PFSK-1 (cell line): ENCODE data around the gene ATP13A5.

ENCODE experiments used
- FOXP2 ChIP-seq: optimal IDR thresholded peaks from 2 replicates; pipeline ENCODE3; 2011; ENCODE audit warnings: borderline replicate concordance, control low read depth, inconsistent platforms; ENCODE audit not compliant: insufficient read depth; ENCODE audit errors: extremely low read length, extremely low read depth
- POLR2AphosphoS5 ChIP-seq: IDR thresholded peaks from 2 replicates; pipeline ENCODE4 v1.6.1; 2012; ENCODE audit warnings: low read depth, mild to moderate bottlenecking, control low read depth, low read length, moderate library complexity
- SIN3A ChIP-seq: IDR thresholded peaks from 2 replicates; pipeline ENCODE4 v1.6.1; 2012; ENCODE audit warnings: mild to moderate bottlenecking, low read length, moderate library complexity, borderline replicate concordance; ENCODE audit not compliant: insufficient read depth
- TAF1 ChIP-seq: IDR thresholded peaks from 2 replicates; pipeline ENCODE4 v1.6.1; 2012; ENCODE audit warnings: low read length, control low read depth, borderline replicate concordance; ENCODE audit not compliant: insufficient read depth
- TF ChIP-seq, protein P1 (sequence below), 2 experiments: IDR thresholded peaks; 2 replicates each; pipeline versions ENCODE4 v1.6.1 to v1.8.0; 2011 to 2012; ENCODE audit warnings: low read depth in 2 of 2, low read length in 2 of 2, control low read depth in 1 of 2, inconsistent platforms in 1 of 2, mild to moderate bottlenecking in 1 of 2, moderate library complexity in 1 of 2; ENCODE audit not compliant: insufficient read depth in 1 of 2

The ATP13A5 gene

DNA sequence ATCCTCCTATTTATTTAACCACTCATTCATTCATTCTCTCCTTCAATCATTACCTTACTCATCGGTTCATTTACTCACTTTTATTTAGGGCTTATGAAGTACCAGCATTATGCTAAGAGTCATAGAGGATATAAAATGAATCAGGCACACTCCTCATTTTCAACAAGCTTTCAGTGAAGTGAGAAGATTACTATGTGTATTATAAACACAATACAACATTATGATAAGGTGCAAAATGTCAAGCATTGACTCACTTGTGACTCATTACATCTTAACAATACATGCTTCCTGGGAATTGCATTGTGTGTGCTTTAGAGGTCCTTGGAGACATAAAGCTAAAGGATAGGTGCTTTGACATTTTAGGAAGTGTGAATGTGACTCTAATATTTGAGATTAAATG is 77.1 kb downstream of the ATP13A5 start:
- no peak for TF ChIP-seq TAF1
- no peak for TF ChIP-seq SIN3A
- TF ChIP-seq FOXP2, result no peak
- TF ChIP-seq, protein P1, sequence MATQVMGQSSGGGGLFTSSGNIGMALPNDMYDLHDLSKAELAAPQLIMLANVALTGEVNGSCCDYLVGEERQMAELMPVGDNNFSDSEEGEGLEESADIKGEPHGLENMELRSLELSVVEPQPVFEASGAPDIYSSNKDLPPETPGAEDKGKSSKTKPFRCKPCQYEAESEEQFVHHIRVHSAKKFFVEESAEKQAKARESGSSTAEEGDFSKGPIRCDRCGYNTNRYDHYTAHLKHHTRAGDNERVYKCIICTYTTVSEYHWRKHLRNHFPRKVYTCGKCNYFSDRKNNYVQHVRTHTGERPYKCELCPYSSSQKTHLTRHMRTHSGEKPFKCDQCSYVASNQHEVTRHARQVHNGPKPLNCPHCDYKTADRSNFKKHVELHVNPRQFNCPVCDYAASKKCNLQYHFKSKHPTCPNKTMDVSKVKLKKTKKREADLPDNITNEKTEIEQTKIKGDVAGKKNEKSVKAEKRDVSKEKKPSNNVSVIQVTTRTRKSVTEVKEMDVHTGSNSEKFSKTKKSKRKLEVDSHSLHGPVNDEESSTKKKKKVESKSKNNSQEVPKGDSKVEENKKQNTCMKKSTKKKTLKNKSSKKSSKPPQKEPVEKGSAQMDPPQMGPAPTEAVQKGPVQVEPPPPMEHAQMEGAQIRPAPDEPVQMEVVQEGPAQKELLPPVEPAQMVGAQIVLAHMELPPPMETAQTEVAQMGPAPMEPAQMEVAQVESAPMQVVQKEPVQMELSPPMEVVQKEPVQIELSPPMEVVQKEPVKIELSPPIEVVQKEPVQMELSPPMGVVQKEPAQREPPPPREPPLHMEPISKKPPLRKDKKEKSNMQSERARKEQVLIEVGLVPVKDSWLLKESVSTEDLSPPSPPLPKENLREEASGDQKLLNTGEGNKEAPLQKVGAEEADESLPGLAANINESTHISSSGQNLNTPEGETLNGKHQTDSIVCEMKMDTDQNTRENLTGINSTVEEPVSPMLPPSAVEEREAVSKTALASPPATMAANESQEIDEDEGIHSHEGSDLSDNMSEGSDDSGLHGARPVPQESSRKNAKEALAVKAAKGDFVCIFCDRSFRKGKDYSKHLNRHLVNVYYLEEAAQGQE (IDR thresholded peaks at IDR 0.05; ENCODE audit: insufficient read depth in 1 of 2, low read depth in 2 of 2, low read length in 2 of 2), result no peak
- no peak for TF ChIP-seq POLR2AphosphoS5

DNA sequence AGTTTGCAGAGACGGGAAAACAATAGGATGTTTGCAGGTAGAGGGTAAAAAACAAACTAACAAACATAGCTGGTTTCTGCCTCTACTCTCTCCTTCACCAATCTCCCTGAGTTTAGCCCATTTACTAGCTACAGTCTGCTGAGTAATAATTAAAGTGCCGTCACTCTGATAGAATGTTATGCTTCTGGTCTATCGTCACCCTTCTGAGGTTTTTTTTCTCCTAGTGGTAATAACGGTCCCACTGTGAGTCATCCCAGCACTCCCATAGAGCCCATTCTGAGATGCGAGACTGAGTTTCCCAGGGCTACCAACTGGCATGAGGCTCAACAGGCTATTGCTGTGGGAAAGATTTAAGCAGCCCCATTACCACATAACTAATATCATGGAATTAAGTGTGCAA is 81.1 kb downstream of the ATP13A5 start:
- TF ChIP-seq FOXP2, result no peak
- no peak for TF ChIP-seq TAF1
- TF ChIP-seq, protein P1 (IDR thresholded peaks at IDR 0.05; ENCODE audit: insufficient read depth in 1 of 2, low read depth in 2 of 2, low read length in 2 of 2), result no peak
- TF ChIP-seq POLR2AphosphoS5, result no peak
- no peak for TF ChIP-seq SIN3A

DNA sequence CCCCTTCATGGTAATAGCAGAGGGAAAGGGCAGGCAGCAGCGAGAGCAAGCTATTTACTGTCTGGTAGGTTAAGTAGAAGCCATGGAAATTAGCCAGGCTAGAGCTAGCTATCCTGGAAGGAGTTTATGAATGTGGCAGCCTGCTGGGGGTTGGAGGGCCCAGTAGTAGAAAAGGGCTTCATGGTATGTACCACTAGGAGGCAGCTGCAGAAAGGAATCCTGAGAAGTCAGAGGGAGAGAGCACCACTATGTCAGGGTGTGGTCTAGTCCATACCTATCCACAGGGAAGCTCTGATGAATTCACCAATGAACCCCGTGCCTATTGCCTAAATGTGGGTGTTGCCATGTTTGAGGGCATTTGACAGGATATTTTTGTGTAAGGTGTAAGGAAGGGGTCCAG is 82.6 kb downstream of the ATP13A5 start:
- TF ChIP-seq SIN3A (no peak), POLR2AphosphoS5 (no peak), TAF1 (no peak), FOXP2 (no peak)
- TF ChIP-seq, protein P1 (IDR thresholded peaks at IDR 0.05; ENCODE audit: insufficient read depth in 1 of 2, low read depth in 2 of 2, low read length in 2 of 2), result no peak

DNA sequence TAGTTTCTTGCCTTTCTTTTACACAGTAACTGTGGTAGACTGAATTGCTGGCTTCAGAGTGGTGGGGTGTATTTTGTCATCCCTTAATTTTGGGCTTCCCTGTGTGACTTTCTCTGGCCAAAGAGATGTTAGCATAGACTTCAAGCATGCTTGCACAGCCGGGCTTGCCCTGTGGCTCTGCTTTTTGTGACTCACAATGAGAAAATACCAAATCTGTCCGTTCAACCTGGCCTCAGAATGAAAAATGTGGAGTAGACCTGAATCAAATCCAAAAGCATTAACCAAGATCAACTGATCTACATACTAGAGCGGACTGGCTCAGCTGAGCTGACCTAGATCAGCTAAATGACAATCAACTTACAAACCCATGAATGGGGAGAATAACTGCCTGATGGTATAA is 86.2 kb downstream of the ATP13A5 start:
- TF ChIP-seq POLR2AphosphoS5 (no peak), TAF1 (no peak), FOXP2 (no peak), SIN3A (no peak)
- TF ChIP-seq, protein P1 (IDR thresholded peaks at IDR 0.05; ENCODE audit: insufficient read depth in 1 of 2, low read depth in 2 of 2, low read length in 2 of 2), result no peak

DNA sequence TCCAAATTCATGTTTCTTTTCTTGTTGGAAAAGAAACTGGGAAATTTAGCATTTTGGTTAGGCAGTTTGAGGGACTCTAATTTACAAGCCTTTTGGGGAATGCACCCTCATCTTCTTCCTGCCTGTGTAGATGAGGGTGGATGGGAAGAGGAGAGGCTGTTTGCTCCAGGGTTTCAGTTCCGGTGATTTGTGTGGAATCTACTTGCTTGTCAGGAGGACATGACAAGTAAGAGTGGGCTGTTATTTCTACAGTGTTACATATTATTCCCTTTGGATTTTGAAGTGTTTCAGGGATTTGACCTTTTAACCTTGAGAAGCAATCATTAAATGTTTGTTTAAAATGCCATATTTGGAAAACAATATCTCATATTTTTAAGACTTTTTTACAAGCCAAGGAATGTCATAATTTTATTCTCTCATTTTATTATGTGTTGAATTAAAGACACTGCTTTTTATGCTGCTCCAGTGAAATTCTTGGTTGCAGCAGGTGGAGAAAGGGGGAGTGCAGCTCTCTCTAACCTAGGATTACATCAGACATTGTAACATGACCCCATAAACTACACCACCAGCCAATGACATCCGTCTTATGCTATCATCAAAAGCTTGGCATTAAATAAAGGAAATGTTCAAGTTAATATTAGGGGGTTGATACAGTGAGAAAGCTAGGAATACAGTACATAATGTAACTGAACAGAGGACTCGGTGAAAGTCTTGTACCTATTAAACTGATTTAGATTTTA is 107.3 kb downstream of the ATP13A5 start:
- no peak for TF ChIP-seq FOXP2
- no peak for TF ChIP-seq TAF1
- no peak for TF ChIP-seq SIN3A
- TF ChIP-seq, protein P1 (IDR thresholded peaks at IDR 0.05; ENCODE audit: insufficient read depth in 1 of 2, low read depth in 2 of 2, low read length in 2 of 2), result no peak
- no peak for TF ChIP-seq POLR2AphosphoS5
